GM06990 (cell line): ENCODE results near the gene LRRC7.

Source experiments
- DNase-seq: peaks from one replicate; pipeline ENCODE4 v3.0.0-alpha.2; 2011; ENCODE audit not compliant: insufficient read length; ENCODE audit errors: extremely low read depth
- H3K27me3 ChIP-seq: replicated peaks from 2 replicates; pipeline ENCODE4 v1.6.0; 2011; ENCODE audit warnings: low read length; ENCODE audit not compliant: control insufficient read depth, insufficient read depth
- H3K36me3 ChIP-seq: 2 replicates; pipeline ENCODE4 v1.5.1; 2011; ENCODE audit warnings: low read length; ENCODE audit not compliant: control insufficient read depth, insufficient read depth
- H3K4me3 ChIP-seq: replicated peaks from 2 replicates; pipeline ENCODE4 v1.5.1; 2011; ENCODE audit warnings: low read depth, mild to moderate bottlenecking, control low read depth, low read length
- CTCF ChIP-seq: IDR thresholded peaks from 2 replicates; pipeline ENCODE4 v1.5.1; 2011; ENCODE audit warnings: low read length, control low read depth, mild to moderate bottlenecking, inconsistent platforms; ENCODE audit not compliant: insufficient read depth, poor library complexity, severe bottlenecking

LRRC7 gene

DNA sequence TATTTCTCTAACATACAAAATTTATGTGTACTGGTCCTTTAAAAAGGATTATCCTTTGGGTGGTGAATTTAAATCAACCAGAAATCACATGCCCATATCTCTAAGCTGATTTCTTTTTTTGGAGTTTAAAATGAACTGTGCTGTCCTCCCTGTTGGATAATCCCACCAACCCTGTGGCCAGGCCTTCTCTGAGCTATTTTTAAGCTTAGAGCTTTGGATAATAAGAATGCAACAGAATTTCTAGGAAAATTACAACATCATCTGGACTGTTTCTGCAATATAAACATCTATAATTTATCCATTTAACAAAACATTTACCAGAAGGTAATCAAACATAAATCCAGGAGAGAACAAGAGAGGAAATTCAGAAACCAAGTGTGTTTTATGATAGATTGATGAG, 549.3 kb downstream of the LRRC7 start:
- H3K36me3 ChIP-seq: no peaks in the 10 kb centered on the region
- H3K4me3 ChIP-seq: no peak overlapping the region
- DNase-seq: no peak
- no peaks in the 10 kb centered on the region for H3K27me3 ChIP-seq
- no peak for TF ChIP-seq CTCF

DNA sequence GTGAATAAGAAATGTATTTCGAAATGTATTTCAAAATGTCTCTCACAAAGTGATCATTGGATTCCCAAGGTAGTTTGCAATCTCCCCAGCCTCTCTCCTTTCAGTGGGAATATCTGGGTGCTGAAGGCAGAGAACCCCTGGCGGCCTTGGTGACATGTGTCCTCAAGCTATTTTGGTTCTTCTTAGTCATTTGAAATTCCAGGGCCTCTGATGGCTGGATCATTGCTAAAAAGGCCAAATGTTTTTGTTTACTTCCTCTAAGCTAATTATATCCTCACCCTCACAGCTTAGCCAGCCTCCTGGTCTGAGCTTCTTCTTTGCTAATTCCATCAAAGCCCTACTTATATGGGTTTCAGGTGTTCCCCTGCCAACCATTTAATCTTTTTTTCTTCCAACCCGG, 566.4 kb downstream of the LRRC7 start:
- no peak for DNase-seq
- TF ChIP-seq CTCF: no peak
- H3K4me3 ChIP-seq: no peak overlapping the region
- H3K36me3 ChIP-seq: no peaks in the 10 kb centered on the region
- H3K27me3 ChIP-seq: no peaks in the 10 kb centered on the region

DNA sequence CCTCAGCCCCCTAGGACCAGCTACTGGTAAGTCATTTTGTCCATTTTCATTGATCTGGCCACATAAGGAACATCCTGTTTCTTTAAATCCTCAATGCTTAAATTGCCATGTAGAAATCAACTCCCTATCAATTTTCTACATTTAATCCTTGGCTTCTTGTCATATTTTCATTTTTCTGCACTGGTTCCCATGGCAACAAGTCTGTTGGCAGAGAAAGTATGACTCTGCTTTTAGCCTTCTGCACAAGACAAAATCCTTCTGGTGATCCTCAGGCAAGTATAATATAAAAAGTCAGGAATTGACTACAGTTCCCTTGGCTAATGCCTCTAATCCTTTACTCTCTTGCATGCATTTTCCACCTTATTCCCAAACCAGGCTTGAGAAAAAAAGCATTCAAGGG, 572.6 kb downstream of the LRRC7 start:
- no peak for TF ChIP-seq CTCF
- no peak overlapping the region for H3K4me3 ChIP-seq
- no peaks in the 10 kb centered on the region for H3K27me3 ChIP-seq
- DNase-seq: no peak
- no peaks in the 10 kb centered on the region for H3K36me3 ChIP-seq

DNA sequence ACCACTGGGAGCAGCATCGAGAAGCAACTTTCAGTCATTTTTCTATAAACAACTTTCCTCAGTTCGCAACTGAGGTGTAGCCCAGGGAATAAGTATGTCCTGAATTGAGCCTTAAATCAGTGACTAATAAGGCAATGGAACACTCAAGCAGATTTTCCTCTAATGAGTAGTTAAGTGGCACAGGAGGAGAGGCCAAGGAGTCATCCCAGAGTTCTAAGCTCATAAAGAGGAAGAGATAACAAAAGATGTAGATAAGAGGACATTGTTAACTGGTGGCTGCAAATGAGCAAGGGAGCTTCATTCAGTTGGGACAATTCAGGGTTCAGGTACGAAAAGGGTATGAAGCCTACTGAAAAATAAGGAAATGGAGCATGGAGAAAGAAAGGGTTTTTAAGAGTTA, 573.2 kb downstream of the LRRC7 start:
- Histone ChIP-seq H3K36me3 (no peaks in the 10 kb centered on the region), H3K27me3 (no peaks in the 10 kb centered on the region), H3K4me3 (no peak overlapping the region)
- no peak for TF ChIP-seq CTCF
- no peak for DNase-seq

DNA sequence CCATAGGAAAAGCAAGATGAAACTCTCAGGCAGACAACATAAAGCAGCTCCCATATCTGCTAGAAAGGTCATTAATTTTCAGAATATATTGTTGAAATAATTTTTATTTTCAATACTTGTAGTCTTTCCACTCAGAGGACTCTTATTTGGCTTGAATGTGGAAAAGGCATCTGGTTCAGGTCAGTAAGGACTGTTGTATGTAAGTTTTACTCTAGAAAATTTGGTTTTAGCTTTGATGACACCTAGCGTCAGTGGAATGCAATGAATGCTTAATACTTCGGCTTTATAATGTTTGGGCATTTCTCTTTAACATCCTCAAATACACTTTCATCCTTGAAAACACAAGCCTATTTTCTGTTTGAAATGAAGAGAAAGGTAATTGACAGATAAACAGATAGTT, 574.4 kb downstream of the LRRC7 start:
- DNase-seq: no peak
- TF ChIP-seq CTCF: no peak
- Histone ChIP-seq H3K27me3 (no peaks in the 10 kb centered on the region), H3K4me3 (no peak overlapping the region), H3K36me3 (no peaks in the 10 kb centered on the region; the same call in 1 of the 2 replicates)

DNA sequence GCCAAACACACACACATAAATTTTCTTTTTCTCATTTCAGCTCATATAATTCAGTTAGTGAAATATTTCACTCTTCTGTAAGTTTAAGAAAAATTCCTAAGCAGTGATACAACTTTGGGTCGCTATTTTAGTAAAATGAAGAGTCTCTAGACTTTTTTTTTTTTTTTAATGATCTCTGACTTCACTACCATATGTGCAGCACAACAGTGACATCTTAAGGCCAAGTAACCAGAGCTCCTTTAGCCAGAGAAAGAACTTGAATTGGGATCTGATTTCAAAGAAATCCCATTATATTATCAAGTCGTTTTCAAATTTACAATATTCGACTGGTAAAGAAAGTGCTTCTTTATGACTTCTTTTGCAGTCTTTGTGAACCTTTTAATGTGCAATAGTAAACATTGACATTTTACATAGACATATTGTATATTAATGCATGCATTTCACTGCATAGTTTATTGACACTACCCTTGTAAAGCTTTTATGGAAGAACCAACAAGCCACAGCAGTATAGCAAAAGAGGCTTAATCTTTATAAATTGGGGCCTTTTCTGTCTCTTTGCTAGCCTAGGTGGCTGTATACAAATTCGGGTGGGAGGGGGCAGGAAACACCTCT, 575.4 kb downstream of the LRRC7 start:
- no peak for TF ChIP-seq CTCF
- no peaks in the 10 kb centered on the region for H3K27me3 ChIP-seq
- no peak for DNase-seq
- H3K4me3 ChIP-seq: no peak overlapping the region
- no peaks in the 10 kb centered on the region; the same call in none of the 2 replicates for H3K36me3 ChIP-seq
